ENCODE measurements around the gene YIPF2. TPM values are rescaled to one million over a fixed set of nuclear protein-coding genes. Genes with fewer than 3 reads are reported as not detected.
"Not testable (repeated sequence)": the region's sequence is repeated elsewhere in the genome, so short reads cannot be mapped to it uniquely, and the experiment has no call there.

YIPF2 gene
- total and polyA plus RNA-seq, 2 of the 4 experiments (the other 2 are of a cell fraction): 61.5 to 78.0 TPM

DNA sequence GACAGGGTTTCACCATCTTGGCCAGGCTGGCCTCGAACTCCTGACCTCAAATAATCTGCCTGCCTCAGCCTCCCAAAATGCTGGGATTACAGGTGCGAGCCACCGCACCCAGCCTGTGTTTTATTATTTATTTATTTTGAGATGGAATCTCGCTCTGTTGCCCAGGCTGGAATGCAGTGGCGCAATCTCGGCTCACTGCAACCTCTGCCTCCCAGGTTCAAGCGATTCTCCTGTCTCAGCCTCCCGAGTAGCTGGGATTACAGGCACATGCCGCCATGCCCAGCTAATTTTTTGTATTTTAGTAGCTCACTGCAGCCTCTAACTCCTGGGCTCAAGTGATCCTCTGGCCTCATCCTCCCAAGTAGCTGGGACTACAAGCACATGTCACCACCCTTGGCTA lies 50.8 kb downstream of the YIPF2 start:
- H3K4me2 ChIP-seq (ENCODE audit: low read depth, low read length); H2BK15ac ChIP-seq (ENCODE audit: low read depth, low read length); H2BK5ac ChIP-seq (ENCODE audit: low read depth, low read length, poor library complexity, severe bottlenecking); H3K36me3 ChIP-seq (ENCODE audit: control insufficient read depth, insufficient read depth, low read length); ATAC-seq (ENCODE audit: low read depth); H3K9me3 ChIP-seq (ENCODE audit: control insufficient read depth, insufficient read depth, low read length); H3K4me3 ChIP-seq (ENCODE audit: insufficient read depth, low read depth, low read length); H2BK120ac ChIP-seq (ENCODE audit: low read depth, low read length); H3K18ac ChIP-seq (ENCODE audit: low read depth, low read length); H3K27ac ChIP-seq (ENCODE audit: insufficient read depth, low read length); H4K8ac ChIP-seq (ENCODE audit: low read depth in 2 of 2, low read length in 2 of 2); intact Hi-C loops (cut with micrococcal nuclease); H3K56ac ChIP-seq (ENCODE audit: extremely low read depth, insufficient read depth, low read length); H3K4ac ChIP-seq (ENCODE audit: low read depth, low read length); in situ Hi-C loops (cut with MboI; ENCODE audit: low sequenced_read_pairs); BruUV-seq (replicated peaks); H3K14ac ChIP-seq (replicated peaks; ENCODE audit: low read depth, low read length); POLR2A ChIA-PET (ENCODE audit: unreplicated experiment); H2AFZ ChIP-seq (replicated peaks; ENCODE audit: low read length, poor library complexity); dilution Hi-C loops (cut with HindIII; ENCODE audit: low sequenced_read_pairs, unreplicated experiment); H3K4me1 ChIP-seq (ENCODE audit: control insufficient read depth, insufficient read depth, low read length); H4K91ac ChIP-seq (ENCODE audit: insufficient read depth, low read depth, low read length); H4K5ac ChIP-seq (ENCODE audit: low read depth, low read length); H2AK9ac ChIP-seq (replicated peaks; ENCODE audit: low read depth, low read length, poor library complexity); H3K23ac ChIP-seq (ENCODE audit: low read depth, low read length); H3K27me3 ChIP-seq (ENCODE audit: control insufficient read depth, insufficient read depth, low read length); H2BK20ac ChIP-seq (ENCODE audit: low read depth, low read length); H3K9ac ChIP-seq (ENCODE audit: low read depth, low read length); H2AK5ac ChIP-seq (ENCODE audit: low read depth, low read length); DNase-seq: not testable (repeated sequence)
- Histone ChIP-seq H4K20me1 (ENCODE audit: insufficient read depth, low read length) (peaks cover 73% of the 10 kb centered on the region), H3K9me1 (ENCODE audit: insufficient read depth, low read length) (peaks cover 34% of the 10 kb centered on the region), H3K79me1 (ENCODE audit: low read depth in 1 of 2, low read length in 2 of 2) (peaks cover 32 to 94% of the 10 kb centered on the region in 2 experiments)
- 100% methylated on average over 1 of the region's 9 CpGs; no CpG with 5 or more reads in 1 of the 2 experiments for WGBS, 2 experiments (ENCODE audit: extremely low coverage in 2 of 2, insufficient read length in 1 of 2)
- CTCF ChIA-PET: interaction anchor here (1.2 kb wide), 1 partner anchor 13 kb away, joined by 3 read pairs; no protein-coding TSS in a partner anchor
